K562 (cell line): ENCODE results near the gene NBPF4.

Experiments
- ATF6 ChIP-seq: sonication (generic); formaldehyde crosslinking; IDR thresholded peaks from 2 replicates; pipeline ENCODE4 v1.4.0; 2020; ENCODE audit warnings: mild to moderate bottlenecking, missing genetic modification reagents
- CHCHD3 ChIP-seq: fragments of 250-450 bp; sonication (Bioruptor Pico); IDR thresholded peaks from 2 replicates; pipeline ENCODE4 v2.1.2; 2022; ENCODE audit warnings: mild to moderate bottlenecking
- CTCF ChIP-seq, 3 experiments: IDR thresholded peaks in 2 of 3; conservative IDR thresholded peaks in 1 of 3; 2 replicates each; pipeline ENCODE4 v1.5.1; 2011 to 2012; ENCODE audit warnings: low read length in 3 of 3, mild to moderate bottlenecking in 3 of 3, control low read depth in 2 of 3, improper control_type of control experiment in 1 of 3, inconsistent platforms in 1 of 3, low read depth in 1 of 3, mixed read lengths in 1 of 3, moderate library complexity in 1 of 3; ENCODE audit not compliant: insufficient read depth in 2 of 3
- E2F4 ChIP-seq: sonication (generic); formaldehyde crosslinking; IDR thresholded peaks from 2 replicates; pipeline ENCODE4 v1.8.0; 2022; ENCODE audit warnings: mild to moderate bottlenecking, low read depth, missing genetic modification reagents
- HMGXB4 ChIP-seq: sonication (generic); formaldehyde crosslinking; IDR thresholded peaks from 2 replicates; pipeline ENCODE4 v1.8.1; 2023; ENCODE audit warnings: mild to moderate bottlenecking, missing genetic modification reagents
- MLLT1 ChIP-seq, 2 experiments: fragments of 450-650 bp; IDR thresholded peaks; 2 replicates each; pipeline ENCODE4 v1.6.1; 2016
- NR2C1 ChIP-seq, 2 experiments: fragments of 450-650 bp; IDR thresholded peaks; 2 replicates each; pipeline ENCODE4 v1.6.1; 2017; ENCODE audit warnings: mild to moderate bottlenecking in 2 of 2, antibody characterized with exemption in 1 of 2, inconsistent platforms in 1 of 2, missing compliant biosample characterization in 1 of 2, missing genetic modification characterization in 1 of 2
- POLR2A ChIP-seq: fragments of 450-650 bp; conservative IDR thresholded peaks from 2 replicates; pipeline ENCODE4 v1.6.1; 2016
- RFX5 ChIP-seq: IDR thresholded peaks from 2 replicates; pipeline ENCODE4 v1.6.1; 2011; ENCODE audit warnings: low read depth, mild to moderate bottlenecking, improper control_type of control experiment, low read length
- RUNX1 ChIP-seq: sonication (generic); IDR thresholded peaks from 2 replicates; pipeline ENCODE4 v1.6.1; 2016; ENCODE audit warnings: antibody characterized with exemption, low read depth
- TFAM ChIP-seq: fragments of 250-450 bp; sonication (Bioruptor Pico); conservative IDR thresholded peaks from 2 replicates; pipeline ENCODE4 v1.5.0; 2021; ENCODE audit warnings: mild to moderate bottlenecking, moderate library complexity
- ZNF197 ChIP-seq: fragments of 200-800 bp; sonication (Bioruptor generic); IDR thresholded peaks from 2 replicates; pipeline ENCODE4 v1.6.1; 2016; ENCODE audit warnings: low read depth, missing genetic modification characterization, missing compliant biosample characterization

GRCh38 chr1:108190686-108191416 lies 53.0 kb downstream of the NBPF4 start:
- TF ChIP-seq CTCF (IDR thresholded peaks at IDR 0.05 in 2 of 3, conservative IDR thresholded peaks at IDR 0.05 in 1 of 3; ENCODE audit: insufficient read depth in 2 of 3, low read depth in 1 of 3, low read length in 3 of 3) (no peak), ATF6 (no peak), RFX5 (no peak), HMGXB4 (CRISPR knock-in tag) (no peak), CHCHD3 (CRISPR knock-in tag) (no peak), NR2C1 (IDR thresholded peaks at IDR 0.05) (no peak), NR2C1 (tag; IDR thresholded peaks at IDR 0.05) (no peak), TFAM (CRISPR knock-in tag) (no peak), MLLT1 (IDR thresholded peaks at IDR 0.05) (no peak), E2F4 (CRISPR knock-in tag) (no peak), ZNF197 (CRISPR knock-in tag) (no peak), POLR2A (no peak), RUNX1 (no peak)
